GM18517 (cell line): ENCODE results near the gene CREBRF.
"Not testable (repeated sequence)": the region's sequence is repeated elsewhere in the genome, so short reads cannot be mapped to it uniquely, and the experiment has no call there.

Experiments
- ATAC-seq: cut with Tn5 transposase; IDR thresholded peaks from one replicate; pipeline ENCODE4 v1.9.1; 2021; ENCODE audit warnings: mild to moderate bottlenecking, moderate library complexity; ENCODE audit not compliant: unreplicated experiment

Gene CREBRF

DNA sequence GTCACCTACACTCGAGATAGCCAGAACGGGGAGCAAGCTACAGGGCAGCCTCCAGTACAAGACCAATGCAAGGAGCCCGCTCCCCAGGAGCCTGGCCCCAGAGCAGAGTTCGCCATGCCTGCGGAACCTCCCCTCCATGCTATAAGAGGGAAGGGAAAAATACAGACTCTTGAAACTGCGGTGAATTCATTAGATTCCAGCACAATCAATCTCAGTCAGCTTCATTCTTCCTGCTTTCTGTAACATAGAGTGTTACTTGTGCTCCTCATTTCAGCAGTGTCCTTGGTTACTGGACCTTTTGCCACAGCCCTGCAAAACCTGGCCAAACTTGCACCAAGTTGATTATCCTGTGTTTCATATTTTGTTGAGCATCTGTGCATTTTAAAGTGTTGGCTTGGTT is 22.2 kb upstream of the CREBRF start:
- no peak for ATAC-seq

- peak; percentile 68 for ATAC-seq
These were observed 20.0 kb upstream of the CREBRF start for GRCh38 chr5:173035904-173036707.

- ATAC-seq = no peak
These were observed 17.0 kb upstream of the CREBRF start for GRCh38 chr5:173039188-173039587.

GRCh38 chr5:173039964-173040363 is 16.2 kb upstream of the CREBRF start:
- ATAC-seq = no peak

DNA sequence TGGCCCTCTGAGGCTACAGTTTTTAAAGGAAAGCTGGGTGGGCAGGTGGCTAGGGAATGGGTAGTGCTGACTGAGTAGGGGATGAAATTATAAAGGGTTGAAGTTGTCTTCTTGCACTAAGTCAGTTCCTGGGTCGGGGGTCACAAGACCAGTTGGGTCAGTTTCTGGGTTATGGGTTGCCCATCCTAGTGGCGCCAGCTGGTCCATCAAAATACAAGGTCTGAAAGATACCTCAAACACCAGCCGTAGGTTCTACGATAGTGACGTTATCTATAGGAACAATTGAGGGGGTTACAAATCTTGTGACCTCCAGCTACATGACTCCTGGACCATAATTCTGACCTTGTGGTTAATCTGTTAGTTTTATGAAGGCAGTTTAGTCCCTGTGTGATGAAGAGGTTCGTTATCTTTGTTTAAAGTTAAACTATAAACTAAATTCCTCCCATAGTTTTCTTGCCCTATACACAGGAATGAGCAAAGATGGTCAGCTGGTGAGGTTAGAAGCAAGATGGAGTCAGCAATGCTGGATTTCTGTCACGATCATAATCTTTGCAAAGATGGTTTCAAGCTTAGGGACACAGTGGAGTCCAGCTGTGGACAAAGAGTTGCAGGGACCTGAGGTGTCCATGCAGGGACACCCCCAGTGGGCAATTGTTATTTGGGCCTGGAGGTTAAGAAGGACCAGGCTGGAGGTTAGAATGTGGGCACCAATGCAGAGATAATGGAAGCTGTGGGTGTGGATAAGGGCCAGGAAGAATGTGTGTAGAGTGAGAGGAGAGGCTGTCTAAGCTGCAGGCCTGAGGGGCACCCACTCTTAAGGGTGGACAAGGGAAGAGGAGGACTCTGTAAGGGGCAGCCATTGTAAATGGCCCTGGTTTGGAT is 14.0 kb upstream of the CREBRF start:
- ATAC-seq = no peak

- no peak for ATAC-seq
These were observed 13.4 kb upstream of the CREBRF start for GRCh38 chr5:173042763-173043107.

DNA sequence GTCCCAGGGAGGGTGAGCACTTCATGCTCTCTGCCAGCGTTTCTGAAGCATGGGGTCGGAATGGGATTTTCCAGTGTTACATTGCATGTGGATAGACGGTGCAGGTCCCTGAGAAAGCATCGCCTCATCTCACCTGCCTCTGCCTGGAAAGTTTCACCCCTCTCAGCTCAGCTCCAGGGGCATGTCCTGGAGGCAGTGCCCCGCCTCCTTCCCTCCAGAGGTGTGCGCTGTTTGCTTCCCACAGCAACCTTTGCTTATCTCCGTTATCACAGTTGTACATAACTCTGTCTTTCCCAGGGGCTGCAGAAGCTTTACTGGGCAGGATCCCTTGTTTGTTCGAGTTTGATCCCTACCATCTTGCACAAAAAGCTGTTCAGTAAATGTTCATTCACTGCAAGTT is 10.7 kb upstream of the CREBRF start:
- no peak for ATAC-seq

DNA sequence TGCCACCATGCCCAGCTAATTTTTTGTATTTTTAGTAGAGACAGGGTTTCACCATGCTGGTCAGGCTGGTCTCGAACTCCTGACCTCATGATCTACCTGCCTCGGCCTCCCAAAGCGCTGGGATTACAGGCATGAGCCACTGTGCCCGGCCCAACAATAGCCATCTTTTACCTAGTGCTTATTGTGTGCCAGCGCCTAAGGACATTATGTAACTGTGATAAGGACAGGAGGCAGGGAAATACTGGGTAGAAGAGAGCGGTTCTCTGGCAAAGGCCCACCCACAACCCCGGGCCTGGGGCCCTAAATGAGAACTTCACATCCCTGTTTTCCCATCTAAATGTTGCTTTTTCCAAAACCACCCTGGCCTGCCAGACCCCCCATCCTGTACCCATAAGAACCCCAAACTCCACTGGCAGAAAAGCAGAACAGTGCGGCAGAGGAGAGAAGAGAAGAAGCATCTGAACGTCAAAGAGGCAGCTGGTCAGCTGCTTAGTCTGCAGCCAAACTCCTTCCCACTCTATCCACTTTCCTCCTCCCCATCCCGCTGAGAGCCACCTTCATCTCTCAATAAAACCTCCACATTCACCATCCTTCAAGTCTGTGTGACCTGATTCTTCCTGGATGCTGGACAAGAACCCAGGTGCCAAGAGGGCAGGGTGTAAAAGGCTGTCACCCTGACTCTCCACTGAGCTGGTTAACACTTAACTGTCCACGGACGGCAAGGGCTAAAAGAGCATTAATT is 8.9 kb upstream of the CREBRF start:
- not testable (repeated sequence) for ATAC-seq

- ATAC-seq = no peak
These were observed 8.4 kb upstream of the CREBRF start for GRCh38 chr5:173047838-173048105.

DNA sequence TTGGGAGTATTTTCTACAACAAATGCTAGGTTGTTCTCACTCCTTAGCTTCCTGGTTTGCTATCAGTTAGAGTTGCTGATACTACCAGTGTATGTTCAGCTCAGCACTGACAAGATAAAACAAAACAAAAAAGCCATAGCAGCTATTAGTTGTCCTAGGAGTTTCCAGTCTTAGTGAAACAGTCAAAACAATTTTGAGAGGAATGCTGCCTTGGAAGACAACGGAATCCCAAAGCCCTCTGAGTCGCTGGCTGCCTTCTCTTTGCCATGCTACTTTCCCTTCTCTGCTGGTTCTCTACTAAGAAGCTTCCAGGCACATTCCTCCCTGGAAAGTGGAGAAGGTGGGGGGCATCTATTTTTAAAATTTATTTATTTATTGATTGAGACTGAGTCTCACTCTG is 5.4 kb upstream of the CREBRF start:
- no peak for ATAC-seq

DNA sequence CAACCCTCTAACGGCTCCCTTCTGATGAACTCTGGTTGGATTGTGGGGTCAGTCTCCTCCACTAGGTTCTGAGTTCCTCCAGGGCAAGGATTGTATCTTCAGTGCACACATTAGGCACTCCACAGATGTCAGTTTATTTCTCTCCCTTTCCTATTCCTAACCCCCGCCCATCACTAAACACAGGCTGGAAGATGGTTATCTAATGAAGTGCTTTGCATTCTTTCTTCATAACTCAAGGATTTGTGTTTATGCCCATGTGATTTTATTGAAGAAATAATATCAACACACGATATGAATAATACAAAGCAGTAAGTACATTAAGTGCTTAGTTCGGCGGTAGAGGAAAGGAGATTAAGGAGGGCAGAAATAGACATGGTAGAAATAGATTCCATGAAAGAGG is 4.4 kb upstream of the CREBRF start:
- no peak for ATAC-seq

- ATAC-seq = no peak
These were observed 3.1 kb upstream of the CREBRF start for GRCh38 chr5:173053041-173053440.

DNA sequence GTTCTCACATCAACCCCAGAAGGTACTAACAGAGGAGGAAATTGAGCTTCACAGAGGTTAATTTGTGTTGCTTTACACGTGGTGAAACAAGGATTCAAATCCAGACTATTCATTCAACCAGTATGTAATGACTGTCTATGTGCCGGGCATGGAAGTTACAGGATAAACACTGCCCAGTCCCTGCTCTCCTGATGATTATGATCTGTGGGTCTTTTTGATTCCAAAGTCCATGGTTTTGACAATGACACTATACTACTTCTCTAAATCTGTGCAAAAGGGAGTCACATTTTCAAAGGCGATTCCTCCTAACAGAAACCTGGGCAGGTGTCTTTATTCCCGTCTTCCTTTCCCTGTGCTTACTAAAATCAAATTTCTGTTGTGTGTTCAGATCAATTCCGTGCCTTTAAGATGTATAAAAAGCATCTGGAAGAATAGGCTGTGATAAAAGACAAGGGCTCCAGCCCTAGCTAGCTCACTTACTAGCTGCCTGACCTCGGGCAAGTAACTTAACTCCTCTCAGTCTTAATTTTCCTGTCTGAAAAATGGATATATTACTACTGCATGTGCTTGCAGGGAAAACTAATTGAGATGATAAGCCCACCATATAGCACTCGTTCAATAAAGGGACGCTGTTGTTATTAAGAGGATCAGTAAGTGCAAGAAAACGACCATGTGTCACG is 970 bp upstream of the CREBRF start:
- no peak for ATAC-seq

- no peak for ATAC-seq
These were observed 500 bp upstream of the CREBRF start for GRCh38 chr5:173055722-173055982.

GRCh38 chr5:173056783-173057061 is 570 bp downstream of the CREBRF start:
- peak; percentile 21 for ATAC-seq

DNA sequence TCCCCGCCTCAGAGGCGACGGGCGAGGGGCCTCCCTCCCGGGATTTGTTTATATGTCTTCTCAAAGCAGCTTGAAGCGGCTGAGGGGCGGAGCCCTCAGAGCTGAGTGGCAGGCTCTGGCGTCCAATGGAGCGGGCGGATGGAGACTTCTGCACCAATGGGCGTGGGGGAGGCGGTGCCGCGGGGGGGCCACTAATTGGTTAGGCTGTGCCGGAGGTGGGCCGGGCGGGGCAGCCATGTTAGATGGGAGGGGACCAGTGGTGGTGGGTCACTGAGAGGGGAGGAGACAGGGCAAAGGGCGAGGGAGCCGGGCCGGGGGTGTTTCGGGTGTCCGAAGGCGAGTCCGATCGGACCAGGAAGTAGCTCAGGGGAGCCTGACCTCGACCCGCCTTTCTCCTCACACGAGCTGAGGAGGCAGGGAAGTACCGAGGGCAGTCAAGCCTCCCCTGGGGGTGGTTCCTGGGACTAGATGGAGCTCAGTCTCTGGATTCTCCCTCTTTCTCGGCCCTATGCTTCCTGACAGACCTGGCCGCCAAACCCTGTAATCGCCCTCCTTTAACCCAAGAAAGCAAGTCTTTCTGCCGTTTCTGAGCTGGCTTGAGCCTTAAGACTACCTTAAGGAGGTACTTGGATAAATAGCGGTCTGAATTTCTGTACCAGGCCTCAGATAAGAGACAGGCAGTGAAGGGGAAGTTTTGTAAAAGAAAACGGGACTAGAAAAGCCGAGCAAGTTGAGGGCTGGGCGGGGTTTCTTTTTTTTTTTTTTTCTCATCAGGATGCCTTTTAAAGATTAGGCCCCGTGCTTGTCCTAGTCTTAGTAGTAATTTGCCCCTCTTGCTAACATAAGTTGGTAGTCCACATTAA is 1.1 kb downstream of the CREBRF start:
- peak; percentile 64 for ATAC-seq

DNA sequence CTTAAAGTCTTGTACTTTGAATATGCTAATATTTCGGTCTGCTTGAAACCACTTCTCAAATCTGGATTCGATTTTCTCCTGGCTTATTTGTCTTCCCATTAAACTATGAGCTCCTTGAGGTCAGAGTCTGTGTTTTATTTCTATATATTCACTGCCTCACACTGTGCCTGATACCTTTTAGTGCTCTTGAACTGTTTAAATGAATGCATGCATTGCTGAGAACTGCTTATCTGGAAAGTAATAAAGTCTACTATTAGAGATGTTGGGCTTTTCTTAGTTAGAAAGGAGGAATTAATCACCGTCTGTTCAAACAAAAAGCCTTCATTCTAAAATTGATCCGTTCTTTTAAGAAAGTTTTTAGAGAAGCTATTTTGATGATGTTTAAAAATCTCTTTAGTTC is 6.0 kb downstream of the CREBRF start:
- no peak for ATAC-seq

DNA sequence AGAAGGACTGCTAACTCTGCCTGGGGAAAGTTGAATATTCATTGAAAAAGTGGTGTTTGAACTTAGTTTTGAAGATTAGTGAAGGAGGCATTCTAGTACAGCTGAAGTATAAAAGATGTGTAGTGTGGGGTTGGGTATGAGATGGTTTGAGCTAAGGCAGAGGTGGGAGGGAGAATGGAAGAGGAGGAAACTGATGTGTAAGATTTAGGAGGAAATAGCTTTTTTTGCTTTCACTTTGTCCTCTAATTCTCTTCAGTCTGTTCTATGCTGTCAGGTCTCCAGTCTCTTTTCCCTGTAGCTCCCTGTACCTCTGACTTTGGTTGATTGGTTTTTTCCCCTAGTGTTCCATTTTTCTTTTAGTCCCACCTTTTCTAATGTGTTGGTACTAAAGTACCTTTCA is 9.0 kb downstream of the CREBRF start:
- no peak for ATAC-seq

DNA sequence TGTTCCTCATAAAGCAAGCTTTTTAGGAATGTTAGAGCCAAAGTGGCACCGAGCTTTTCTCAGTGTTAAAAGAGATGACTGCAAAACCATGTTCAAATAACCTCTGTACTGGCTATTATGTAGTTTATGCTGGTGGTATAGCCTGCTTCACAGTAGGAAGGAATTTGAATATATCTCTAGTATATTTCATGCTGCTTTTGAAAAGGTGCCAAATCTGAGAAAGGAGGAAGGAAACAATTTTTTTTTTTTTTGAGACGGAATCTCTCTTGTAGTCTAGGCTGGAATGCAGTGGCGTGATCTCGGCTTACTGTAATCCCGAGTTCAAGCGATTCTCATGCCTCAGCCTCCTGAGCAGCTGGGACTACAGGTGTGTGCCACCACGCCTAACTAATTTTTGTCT is 13.5 kb downstream of the CREBRF start:
- ATAC-seq = no peak

DNA sequence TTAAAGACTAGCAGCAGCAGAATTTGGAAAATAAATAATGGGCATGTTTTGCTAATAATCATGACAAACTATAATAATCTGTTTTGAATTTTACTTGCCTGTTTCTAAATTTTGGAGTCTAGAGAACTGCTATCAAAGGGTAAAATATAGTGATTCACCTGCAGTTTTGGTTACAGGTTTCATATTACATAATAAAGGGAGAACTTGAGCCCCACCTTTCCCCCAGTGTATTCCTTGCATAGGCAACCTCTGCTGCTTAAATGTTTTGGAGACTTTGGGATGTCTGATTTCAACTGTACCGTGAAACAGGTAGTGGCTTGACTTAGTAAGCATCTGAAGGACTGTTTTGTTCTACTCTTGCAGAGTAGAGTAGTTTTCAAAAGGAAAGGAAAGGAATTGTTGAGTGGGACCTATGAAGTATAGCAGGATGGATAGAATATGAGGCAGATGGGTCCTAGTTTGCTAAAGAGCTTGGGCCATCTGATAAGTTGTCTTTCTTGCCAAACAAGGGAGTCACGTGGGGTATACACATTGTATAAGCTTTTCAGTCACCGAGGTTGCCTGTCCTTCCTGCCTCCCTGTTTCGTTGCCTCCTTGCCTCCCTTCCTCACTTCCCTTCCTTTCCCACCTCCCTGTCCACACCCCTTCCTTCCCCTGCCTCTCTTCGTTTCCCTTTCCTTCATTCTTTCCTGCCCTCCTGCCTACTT is 19.1 kb downstream of the CREBRF start:
- no peak for ATAC-seq
